ENCODE results near the gene PPIB.

PPIB gene

DNA sequence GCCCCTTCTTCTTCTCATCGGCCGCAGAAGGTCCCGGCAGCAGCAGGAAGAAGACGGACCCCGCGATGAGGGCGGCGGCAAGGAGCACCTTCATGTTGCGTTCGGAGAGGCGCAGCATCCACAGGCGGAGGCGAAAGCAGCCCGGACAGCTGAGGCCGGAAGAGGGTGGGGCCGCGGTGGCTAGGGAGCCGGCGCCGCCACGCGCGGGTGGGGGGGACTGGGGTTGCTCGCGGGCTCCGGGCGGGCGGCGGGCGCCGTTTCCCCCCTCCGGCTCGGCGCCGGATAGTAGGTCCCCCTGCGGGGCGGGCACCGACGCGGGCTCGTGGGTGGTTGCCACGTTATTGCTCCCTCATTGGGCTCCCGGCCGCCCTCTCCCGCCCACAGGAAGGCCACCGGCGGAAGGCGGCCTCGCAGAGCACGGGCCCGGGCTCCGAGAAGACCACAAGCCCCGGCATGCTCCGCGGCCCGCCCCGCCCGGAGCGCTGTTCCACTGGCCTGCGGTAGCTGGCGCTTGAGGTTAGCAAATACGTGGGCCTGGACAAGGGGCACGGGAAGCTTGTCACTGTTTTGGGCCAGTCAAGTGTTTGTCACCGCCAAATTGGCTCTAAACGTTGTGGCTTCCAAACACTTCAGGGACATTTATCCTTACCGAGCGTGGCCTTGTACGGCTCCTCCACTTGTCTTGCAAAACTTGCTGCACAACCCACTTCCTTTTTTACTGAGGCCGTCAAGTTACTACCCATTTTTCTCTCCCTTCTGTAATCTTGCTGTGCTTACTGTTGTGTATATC, at the start of gene PPIB:
Gene PPIB (minus strand): TSS at position 154 of the 790 bp plus-strand sequence. CDS start 36 bp downstream, at position 118.
- peaks cover 9% of the 10 kb centered on the region for H3K4me1 ChIP-seq (ENCODE audit: insufficient read depth, low read length)
- H3K9ac ChIP-seq (ENCODE audit: low read depth, low read length) = peak within 1 kb of the TSS; percentile 90
- no peaks in the 10 kb centered on the region for H3K9me3 ChIP-seq (ENCODE audit: control insufficient read depth, insufficient read depth, low read length)
- peaks cover 18% of the 10 kb centered on the region for H3K36me3 ChIP-seq (ENCODE audit: insufficient read depth, low read length)

GRCh38 chr15:64211696-64212095, 48.9 kb upstream of the PPIB start:
- Histone ChIP-seq H3K9ac (ENCODE audit: low read depth, low read length) (no peak overlapping the region), H3K36me3 (ENCODE audit: insufficient read depth, low read length) (peaks cover 2% of the 10 kb centered on the region; the same call in 1 of the 2 replicates), H3K4me1 (ENCODE audit: insufficient read depth, low read length) (no peaks in the 10 kb centered on the region), H3K9me3 (ENCODE audit: control insufficient read depth, insufficient read depth, low read length) (no peaks in the 10 kb centered on the region)

- H3K9me3 ChIP-seq (ENCODE audit: control insufficient read depth, insufficient read depth, low read length) = no peaks in the 10 kb centered on the region
- H3K36me3 ChIP-seq (ENCODE audit: insufficient read depth, low read length) = peaks cover 2% of the 10 kb centered on the region; the same call in 1 of the 2 replicates
- no peaks in the 10 kb centered on the region for H3K4me1 ChIP-seq (ENCODE audit: insufficient read depth, low read length)
- no peak overlapping the region for H3K9ac ChIP-seq (ENCODE audit: low read depth, low read length)
Observed at GRCh38 chr15:64210371-64210770, 47.5 kb upstream of the PPIB start.

- Histone ChIP-seq H3K36me3 (ENCODE audit: insufficient read depth, low read length) (peaks cover 2% of the 10 kb centered on the region; the same call in 1 of the 2 replicates), H3K9me3 (ENCODE audit: control insufficient read depth, insufficient read depth, low read length) (no peaks in the 10 kb centered on the region), H3K9ac (ENCODE audit: low read depth, low read length) (no peak overlapping the region), H3K4me1 (ENCODE audit: insufficient read depth, low read length) (no peaks in the 10 kb centered on the region)
Observed at GRCh38 chr15:64209680-64210334, 47.0 kb upstream of the PPIB start.

- Histone ChIP-seq H3K9me3 (ENCODE audit: control insufficient read depth, insufficient read depth, low read length) (no peaks in the 10 kb centered on the region), H3K9ac (ENCODE audit: low read depth, low read length) (no peak overlapping the region), H3K4me1 (ENCODE audit: insufficient read depth, low read length) (no peaks in the 10 kb centered on the region), H3K36me3 (ENCODE audit: insufficient read depth, low read length) (peaks cover 4% of the 10 kb centered on the region)
Observed at GRCh38 chr15:64205202-64205601, 42.4 kb upstream of the PPIB start.

GRCh38 chr15:64197425-64197824, 34.6 kb upstream of the PPIB start:
- Histone ChIP-seq H3K4me1 (ENCODE audit: insufficient read depth, low read length) (no peaks in the 10 kb centered on the region), H3K9ac (ENCODE audit: low read depth, low read length) (no peak overlapping the region), H3K36me3 (ENCODE audit: insufficient read depth, low read length) (no peaks in the 10 kb centered on the region), H3K9me3 (ENCODE audit: control insufficient read depth, insufficient read depth, low read length) (no peaks in the 10 kb centered on the region)

DNA sequence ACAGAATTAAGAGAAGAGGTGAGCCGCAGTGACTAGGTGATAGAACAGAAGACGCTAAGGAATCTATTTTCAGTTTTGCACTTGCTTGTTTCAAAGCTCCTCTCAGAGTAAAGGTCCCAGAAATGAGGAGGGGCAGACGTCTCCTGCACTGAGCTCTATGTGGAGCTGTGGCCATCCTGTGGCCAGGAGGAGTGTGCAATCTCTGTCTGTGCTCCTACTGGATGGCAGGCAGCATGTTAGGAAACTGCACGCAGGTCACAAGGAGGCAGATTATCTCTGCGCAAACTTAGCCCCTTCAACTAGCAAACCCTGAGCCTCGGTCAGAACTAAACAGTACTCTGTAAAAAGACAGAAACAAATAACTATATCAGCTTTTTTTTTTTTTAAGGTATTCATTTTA, 31.1 kb upstream of the PPIB start:
- Histone ChIP-seq H3K4me1 (ENCODE audit: insufficient read depth, low read length) (no peaks in the 10 kb centered on the region; the same call in 1 of the 2 replicates), H3K36me3 (ENCODE audit: insufficient read depth, low read length) (peaks cover 4% of the 10 kb centered on the region; the same call in 1 of the 2 replicates), H3K9ac (ENCODE audit: low read depth, low read length) (no peak overlapping the region), H3K9me3 (ENCODE audit: control insufficient read depth, insufficient read depth, low read length) (no peaks in the 10 kb centered on the region)

GRCh38 chr15:64191971-64192830, 29.4 kb upstream of the PPIB start:
- H3K4me1 ChIP-seq (ENCODE audit: insufficient read depth, low read length) = no peaks in the 10 kb centered on the region; the same call in 1 of the 2 replicates
- H3K9ac ChIP-seq (ENCODE audit: low read depth, low read length) = no peak overlapping the region
- peaks cover 4% of the 10 kb centered on the region; the same call in 1 of the 2 replicates for H3K36me3 ChIP-seq (ENCODE audit: insufficient read depth, low read length)
- H3K9me3 ChIP-seq (ENCODE audit: control insufficient read depth, insufficient read depth, low read length) = no peaks in the 10 kb centered on the region

DNA sequence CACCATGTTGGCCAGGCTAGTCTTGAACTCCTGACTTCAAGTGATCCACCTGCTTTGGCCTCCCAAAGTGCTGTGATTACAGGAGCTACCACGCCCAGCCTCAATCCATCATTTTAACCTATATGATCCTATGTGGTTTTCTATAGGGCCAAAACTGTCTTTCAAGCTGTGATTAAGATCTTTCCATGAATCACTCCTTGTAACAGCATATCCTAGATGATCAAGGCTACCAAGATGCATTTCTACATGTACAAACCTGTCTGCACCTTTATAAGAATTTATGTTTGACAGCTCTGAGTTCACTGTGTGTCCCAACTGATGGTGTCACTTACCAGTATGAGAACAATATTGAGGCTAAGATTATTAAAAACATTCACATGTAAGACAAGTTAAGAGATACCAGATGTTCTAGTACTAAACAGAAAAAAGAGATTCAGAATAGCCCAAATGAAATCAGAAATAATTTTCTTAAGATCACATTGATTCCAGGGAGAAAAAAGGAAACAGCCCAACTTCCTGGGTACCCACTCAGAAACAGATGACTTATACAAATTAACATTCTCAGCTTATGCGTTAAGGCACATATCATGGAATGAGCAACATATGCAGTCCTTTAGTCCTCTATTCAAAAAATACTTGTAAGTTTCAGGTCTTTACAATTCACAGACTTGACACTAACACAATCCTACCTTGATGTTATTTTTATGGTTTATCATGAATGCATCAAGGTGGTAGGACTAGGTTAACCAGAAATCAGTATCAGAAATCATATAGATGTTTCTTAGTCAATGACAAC, 24.8 kb upstream of the PPIB start:
- H3K9ac ChIP-seq (ENCODE audit: low read depth, low read length) = no peak overlapping the region
- peaks cover 4% of the 10 kb centered on the region; the same call in 1 of the 2 replicates for H3K36me3 ChIP-seq (ENCODE audit: insufficient read depth, low read length)
- H3K4me1 ChIP-seq (ENCODE audit: insufficient read depth, low read length) = no peaks in the 10 kb centered on the region; the same call in 1 of the 2 replicates
- no peaks in the 10 kb centered on the region for H3K9me3 ChIP-seq (ENCODE audit: control insufficient read depth, insufficient read depth, low read length)

- Histone ChIP-seq H3K4me1 (ENCODE audit: insufficient read depth, low read length) (no peaks in the 10 kb centered on the region), H3K9me3 (ENCODE audit: control insufficient read depth, insufficient read depth, low read length) (no peaks in the 10 kb centered on the region), H3K36me3 (ENCODE audit: insufficient read depth, low read length) (peaks cover 4% of the 10 kb centered on the region; the same call in 1 of the 2 replicates), H3K9ac (ENCODE audit: low read depth, low read length) (no peak overlapping the region)
Observed at GRCh38 chr15:64185146-64185911, 22.5 kb upstream of the PPIB start.

DNA sequence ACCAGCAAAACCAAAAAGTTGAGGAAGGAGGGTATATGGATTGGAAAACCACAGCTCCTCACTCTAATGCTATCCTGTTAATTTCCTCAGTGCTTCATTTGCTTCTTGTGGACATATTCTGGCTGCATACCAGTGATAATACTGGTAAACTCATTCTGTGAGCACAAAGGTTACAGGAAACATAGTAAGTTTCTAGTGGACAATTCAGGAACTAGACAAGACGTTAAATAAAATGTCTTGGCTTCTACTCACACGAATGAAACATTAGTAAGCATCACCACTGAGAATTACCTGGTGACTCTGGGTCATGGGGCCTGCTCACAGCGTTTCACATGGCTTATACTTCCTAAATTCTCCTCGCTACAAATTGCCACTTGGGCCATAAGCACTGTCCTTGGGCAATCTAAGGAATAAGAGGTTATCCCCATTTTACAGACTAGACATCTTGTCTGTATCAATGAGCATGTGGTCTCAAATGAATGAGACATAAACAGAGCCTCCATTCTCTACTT, 20.1 kb upstream of the PPIB start:
- no peaks in the 10 kb centered on the region; the same call in 1 of the 2 replicates for H3K36me3 ChIP-seq (ENCODE audit: insufficient read depth, low read length)

DNA sequence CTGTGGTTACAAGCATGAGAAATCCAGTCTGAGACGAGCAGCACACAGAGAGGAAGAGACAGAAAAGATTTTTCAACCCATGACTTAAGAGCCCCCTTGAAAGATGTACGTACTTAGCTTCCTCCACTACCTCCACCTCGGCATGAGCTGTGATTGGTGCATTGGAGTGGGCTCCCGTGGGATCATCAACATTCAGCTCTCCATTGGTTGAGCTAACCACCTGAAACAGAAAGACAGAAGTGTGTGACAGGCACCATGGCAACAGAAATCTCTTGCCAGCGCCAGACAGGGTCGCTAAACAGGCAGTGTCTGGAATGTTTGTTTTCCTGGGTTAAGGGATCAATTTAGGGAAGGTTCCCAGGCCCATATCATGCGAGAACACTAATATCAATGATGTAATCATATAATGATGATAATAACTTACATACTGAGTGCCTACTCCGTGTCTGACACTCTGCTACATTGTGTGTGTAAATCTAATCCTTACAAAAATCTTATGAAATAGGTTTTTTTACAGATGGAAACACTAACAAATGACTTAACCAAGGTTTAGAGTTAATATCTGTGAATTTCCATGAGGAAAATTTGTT, 17.5 kb upstream of the PPIB start:
- Histone ChIP-seq H3K9me3 (ENCODE audit: control insufficient read depth, insufficient read depth, low read length) (no peaks in the 10 kb centered on the region), H3K4me1 (ENCODE audit: insufficient read depth, low read length) (no peaks in the 10 kb centered on the region), H3K9ac (ENCODE audit: low read depth, low read length) (no peak overlapping the region), H3K36me3 (ENCODE audit: insufficient read depth, low read length) (peaks cover 5% of the 10 kb centered on the region)

More for the DNA sequence above, 20.1 kb upstream of the PPIB start:
- no peaks in the 10 kb centered on the region for H3K9me3 ChIP-seq (ENCODE audit: control insufficient read depth, insufficient read depth, low read length)
- no peaks in the 10 kb centered on the region for H3K4me1 ChIP-seq (ENCODE audit: insufficient read depth, low read length)
- H3K9ac ChIP-seq (ENCODE audit: low read depth, low read length) = no peak overlapping the region

All from ES-I3 (cell line).